B cell (primary cell): Measurements from ENCODE around the gene CRYM.

Experiments used
- CTCF ChIP-seq: fragments of 200-600 bp; IDR thresholded peaks from one replicate; pipeline ENCODE4 v1.8.0; 2022; ENCODE audit warnings: antibody characterized with exemption, mild to moderate bottlenecking
- EZH2 ChIP-seq: IDR thresholded peaks from 2 replicates; pipeline ENCODE4 v1.6.1; 2012; ENCODE audit warnings: borderline replicate concordance, low read depth, mild to moderate bottlenecking, moderate library complexity, low read length; ENCODE audit not compliant: insufficient read depth, poor library complexity, severe bottlenecking

- TF ChIP-seq CTCF (no peak), EZH2 (no peak)
These were observed 10.8 kb downstream of the CRYM start for GRCh38 chr16:21267298-21267697.
